Panc1 (cell line): ENCODE results near the gene GUCY2D. TPM values are rescaled to one million over a fixed set of nuclear protein-coding genes. Genes with fewer than 3 reads are reported as not detected.
A peak's percentile ranks its signal among the peaks of the same experiment; 100 is the strongest.

Source experiments
- ATAC-seq: fragments of 200-7000 bp; cut with Tn5 transposase; 2 replicates; pipeline ENCODE4 v1.9.1; 2020; ENCODE audit warnings: mild to moderate bottlenecking, moderate library complexity
- BruUV-seq: library from RNA; stranded (reverse); fragments of 400-500 nt; replicated peaks from 2 replicates; lab custom pipeline; 2021; lab: Mats Ljungman, UMichigan
- CTCF ChIA-PET: fragments of 300-600 bp; sonication (Branson Sonifier 250); formaldehyde crosslinking; loops from one replicate; lab custom pipeline; 2022; ENCODE audit warnings: antibody characterized with exemption; lab: Charles Lee
- POLR2A ChIA-PET: fragments of 300-600 bp; sonication (Branson Sonifier 250); formaldehyde crosslinking; loops from one replicate; lab custom pipeline; 2022; ENCODE audit warnings: antibody characterized with exemption; lab: Charles Lee
- DNase-seq: peaks from one replicate; pipeline ENCODE4 v3.0.0-alpha.2; 2010; ENCODE audit warnings: low read depth, low spot score
- H3K27ac ChIP-seq: 2 replicates; pipeline ENCODE4 v1.5.1; 2011; ENCODE audit warnings: mild to moderate bottlenecking, low read length, inconsistent platforms
- H3K27me3 ChIP-seq: fragments of 200-500 bp; sonication (Bioruptor generic); 2 replicates; pipeline ENCODE4 v1.6.0; 2014; ENCODE audit warnings: low read length, inconsistent platforms; ENCODE audit not compliant: control insufficient read depth, insufficient read depth
- H3K36me3 ChIP-seq: fragments of 200-500 bp; sonication (Bioruptor generic); 2 replicates; pipeline ENCODE4 v1.5.1; 2014; ENCODE audit warnings: inconsistent platforms, mild to moderate bottlenecking, low read length, moderate library complexity; ENCODE audit not compliant: control insufficient read depth, insufficient read depth
- H3K4me1 ChIP-seq: 2 replicates; pipeline ENCODE4 v1.5.1; 2011; ENCODE audit warnings: inconsistent platforms, mild to moderate bottlenecking, low read length, moderate library complexity; ENCODE audit not compliant: control insufficient read depth, insufficient read depth
- H3K4me3 ChIP-seq, 2 experiments: 2 replicates each; pipeline ENCODE4 v1.5.1; 2011 to 2012; ENCODE audit warnings: low read depth in 2 of 2, low read length in 2 of 2, mild to moderate bottlenecking in 2 of 2, inconsistent platforms in 1 of 2, moderate library complexity in 1 of 2
- H3K9me3 ChIP-seq: fragments of 200-500 bp; sonication (Bioruptor generic); 2 replicates; pipeline ENCODE4 v1.5.1; 2014; ENCODE audit warnings: low read depth, mild to moderate bottlenecking, inconsistent platforms, low read length, moderate library complexity; ENCODE audit not compliant: control insufficient read depth, insufficient read depth
- CTCF ChIP-seq: fragments of 450-650 bp; IDR thresholded peaks from 2 replicates; pipeline ENCODE4 v1.5.1; 2017; ENCODE audit warnings: mild to moderate bottlenecking
- POLR2AphosphoS5 ChIP-seq: IDR thresholded peaks from 2 replicates; pipeline ENCODE4 v1.6.1; 2012; ENCODE audit warnings: mild to moderate bottlenecking, low read depth, low read length, moderate library complexity
- SIN3A ChIP-seq: IDR thresholded peaks from 2 replicates; pipeline ENCODE4 v1.6.1; 2012; ENCODE audit warnings: low read depth, mild to moderate bottlenecking, low read length, moderate library complexity, borderline replicate concordance; ENCODE audit not compliant: insufficient read depth
- TCF7L2 ChIP-seq: IDR thresholded peaks from 2 replicates; pipeline ENCODE4 v1.6.1; 2011; ENCODE audit warnings: mild to moderate bottlenecking, low read depth, low read length, inconsistent platforms
- in situ Hi-C: cut with HindIII; loops from 2 replicates; pipeline ENCODE4 v1.10.0; 2016; ENCODE audit warnings: low sequenced_read_pairs, low pct_unique_long_range_greater_than_20kb
- intact Hi-C: fragments of 100-400 bp; cut with micrococcal nuclease; formaldehyde crosslinking; loops from one replicate; pipeline ENCODE4 v1.10.0; 2022; ENCODE audit not compliant: unreplicated experiment
- total RNA-seq: library from RNA; stranded (reverse); gene quantifications from one replicate; pipeline ENCODE4 v1.2.1, GENCODE V29; 2021; ENCODE audit not compliant: unreplicated experiment
- TF ChIP-seq, protein P1 (sequence below), 2 experiments: IDR thresholded peaks; 2 replicates each; pipeline ENCODE4 v1.6.1; 2011 to 2012; ENCODE audit warnings: low read depth in 2 of 2, control low read depth in 1 of 2, low read length in 1 of 2, mild to moderate bottlenecking in 1 of 2, moderate library complexity in 1 of 2; ENCODE audit not compliant: insufficient read depth in 1 of 2

GUCY2D gene
- total RNA-seq, 1 experiment from 2014 or later = not detected

- no peak overlapping the region for H3K4me3 ChIP-seq
- no peaks in the 10 kb centered on the region for H3K4me1 ChIP-seq
- intact Hi-C loops (no loop called here), in situ Hi-C loops (no loop called here)
- no peaks in the 10 kb centered on the region for H3K9me3 ChIP-seq
- ChIA-PET POLR2A (no interaction called here), CTCF (interaction anchor here (0.5 to 0.9 kb wide), 3 partner anchors 20 to 120 kb away, joined by 3 to 4 read pairs (median 3); partner anchors contain the start of gene GUCY2D)
- DNase-seq (no peak), ATAC-seq (no peak)
- H3K27ac ChIP-seq = no peak overlapping the region
- TF ChIP-seq, protein P1, sequence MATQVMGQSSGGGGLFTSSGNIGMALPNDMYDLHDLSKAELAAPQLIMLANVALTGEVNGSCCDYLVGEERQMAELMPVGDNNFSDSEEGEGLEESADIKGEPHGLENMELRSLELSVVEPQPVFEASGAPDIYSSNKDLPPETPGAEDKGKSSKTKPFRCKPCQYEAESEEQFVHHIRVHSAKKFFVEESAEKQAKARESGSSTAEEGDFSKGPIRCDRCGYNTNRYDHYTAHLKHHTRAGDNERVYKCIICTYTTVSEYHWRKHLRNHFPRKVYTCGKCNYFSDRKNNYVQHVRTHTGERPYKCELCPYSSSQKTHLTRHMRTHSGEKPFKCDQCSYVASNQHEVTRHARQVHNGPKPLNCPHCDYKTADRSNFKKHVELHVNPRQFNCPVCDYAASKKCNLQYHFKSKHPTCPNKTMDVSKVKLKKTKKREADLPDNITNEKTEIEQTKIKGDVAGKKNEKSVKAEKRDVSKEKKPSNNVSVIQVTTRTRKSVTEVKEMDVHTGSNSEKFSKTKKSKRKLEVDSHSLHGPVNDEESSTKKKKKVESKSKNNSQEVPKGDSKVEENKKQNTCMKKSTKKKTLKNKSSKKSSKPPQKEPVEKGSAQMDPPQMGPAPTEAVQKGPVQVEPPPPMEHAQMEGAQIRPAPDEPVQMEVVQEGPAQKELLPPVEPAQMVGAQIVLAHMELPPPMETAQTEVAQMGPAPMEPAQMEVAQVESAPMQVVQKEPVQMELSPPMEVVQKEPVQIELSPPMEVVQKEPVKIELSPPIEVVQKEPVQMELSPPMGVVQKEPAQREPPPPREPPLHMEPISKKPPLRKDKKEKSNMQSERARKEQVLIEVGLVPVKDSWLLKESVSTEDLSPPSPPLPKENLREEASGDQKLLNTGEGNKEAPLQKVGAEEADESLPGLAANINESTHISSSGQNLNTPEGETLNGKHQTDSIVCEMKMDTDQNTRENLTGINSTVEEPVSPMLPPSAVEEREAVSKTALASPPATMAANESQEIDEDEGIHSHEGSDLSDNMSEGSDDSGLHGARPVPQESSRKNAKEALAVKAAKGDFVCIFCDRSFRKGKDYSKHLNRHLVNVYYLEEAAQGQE (IDR thresholded peaks at IDR 0.05; ENCODE audit: insufficient read depth in 1 of 2, low read depth in 2 of 2, low read length in 1 of 2) = no peak
- TF ChIP-seq CTCF = peak; percentile 50; the same call in 1 of the 2 replicates
- H3K36me3 ChIP-seq = no peaks in the 10 kb centered on the region
- H3K27me3 ChIP-seq = no peaks in the 10 kb centered on the region
- BruUV-seq = no TSS peak
These were observed 19.7 kb upstream of the GUCY2D start for GRCh38 chr17:7982666-7983065.

DNA sequence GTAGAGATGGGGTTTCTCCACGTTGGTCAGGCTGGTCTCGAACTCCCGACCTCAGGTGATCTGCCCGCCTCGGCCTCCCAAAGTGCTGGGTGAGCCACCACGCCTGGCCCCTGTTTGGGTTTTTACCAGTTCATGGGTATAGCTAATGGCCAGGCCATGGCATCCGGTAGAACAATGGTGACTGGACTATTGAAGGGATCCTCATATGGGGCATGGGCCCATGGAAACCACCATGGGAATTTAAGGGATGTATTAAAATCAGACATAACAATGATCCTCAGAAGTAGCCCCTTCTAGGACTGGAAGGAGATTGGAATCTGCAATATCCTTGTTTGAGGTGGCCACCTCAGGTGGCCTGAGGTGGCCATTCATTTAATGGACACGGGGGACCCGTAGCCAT is 17.5 kb upstream of the GUCY2D start:
- no peak overlapping the region for H3K27ac ChIP-seq
- in situ Hi-C loops = no loop called here
- no peaks in the 10 kb centered on the region for H3K9me3 ChIP-seq
- intact Hi-C loops = no loop called here
- TF ChIP-seq CTCF = no peak
- TF ChIP-seq, protein P1 (IDR thresholded peaks at IDR 0.05; ENCODE audit: insufficient read depth in 1 of 2, low read depth in 2 of 2, low read length in 1 of 2) = no peak
- no peak for TF ChIP-seq POLR2AphosphoS5
- no peak for TF ChIP-seq SIN3A
- no peak for TF ChIP-seq TCF7L2
- H3K27me3 ChIP-seq = no peaks in the 10 kb centered on the region
- DNase-seq = no peak
- no peaks in the 10 kb centered on the region for H3K36me3 ChIP-seq
- no peak overlapping the region for H3K4me3 ChIP-seq
- POLR2A ChIA-PET = no interaction called here
- no peaks in the 10 kb centered on the region for H3K4me1 ChIP-seq
- no TSS peak for BruUV-seq
- CTCF ChIA-PET = no interaction called here
- no peak for ATAC-seq
